HEK293 (cell line): ENCODE data around the gene OR2B6.

Source experiments
- CTCF ChIA-PET: fragments of 350-600 bp; formaldehyde crosslinking; extraction: SDS; loops from one replicate; lab custom pipeline; 2021; ENCODE audit warnings: antibody characterized with exemption; lab: Yijun Ruan, JAX
- POLR2A ChIA-PET: fragments of 300-600 bp; formaldehyde crosslinking; extraction: SDS; loops from one replicate; lab custom pipeline; 2020; ENCODE audit warnings: antibody characterized with exemption, inconsistent platforms; lab: Yijun Ruan, JAX
- H3K27ac ChIP-seq: fragments of 200-500 bp; sonication (Bioruptor generic); 2 replicates; pipeline ENCODE4 v1.5.1; 2014; ENCODE audit warnings: low read depth, low read length, control low read depth, inconsistent platforms; ENCODE audit errors: extremely low read depth
- H3K36me3 ChIP-seq, 2 experiments: fragments of 200-500 bp in 1 of 2; sonication (Bioruptor generic) in 1 of 2; 1 replicate in 1 of 2; 2 replicates in 1 of 2; pipeline ENCODE4 v1.5.1; 2014 to 2017; ENCODE audit warnings: inconsistent platforms in 2 of 2, low read length in 2 of 2; ENCODE audit not compliant: control insufficient read depth in 2 of 2, insufficient read depth in 1 of 2
- H3K4me1 ChIP-seq: fragments of 200-500 bp; sonication (Bioruptor generic); 2 replicates; pipeline ENCODE4 v1.5.1; 2014; ENCODE audit warnings: mild to moderate bottlenecking, low read length, inconsistent platforms; ENCODE audit not compliant: control insufficient read depth, insufficient read depth
- H3K4me3 ChIP-seq: 2 replicates; pipeline ENCODE4 v1.5.1; 2011; ENCODE audit warnings: low read depth, mild to moderate bottlenecking, control low read depth, low read length, moderate library complexity
- H3K9me3 ChIP-seq: fragments of 200-500 bp; sonication (Bioruptor generic); 2 replicates; pipeline ENCODE4 v1.5.1; 2014; ENCODE audit warnings: low read depth, low read length, inconsistent platforms; ENCODE audit not compliant: control insufficient read depth, insufficient read depth
- ZBTB7A ChIP-seq: fragments of 450-650 bp; formaldehyde crosslinking; IDR thresholded peaks from 2 replicates; pipeline ENCODE4 v1.5.1; 2016; ENCODE audit warnings: low read depth, missing biosample characterization, missing genetic modification characterization
- ZNF239 ChIP-seq: fragments of 450-650 bp; formaldehyde crosslinking; IDR thresholded peaks from 2 replicates; pipeline ENCODE4 v1.5.1; 2016; ENCODE audit warnings: missing biosample characterization, missing genetic modification characterization
- ZNF660 ChIP-seq: fragments of 450-650 bp; IDR thresholded peaks from 2 replicates; pipeline ENCODE4 v1.5.1; 2018; ENCODE audit warnings: missing biosample characterization, mild to moderate bottlenecking, missing genetic modification characterization
- ZXDB ChIP-seq: fragments of 450-650 bp; formaldehyde crosslinking; IDR thresholded peaks from 2 replicates; pipeline ENCODE4 v1.5.1; 2016; ENCODE audit warnings: missing biosample characterization, missing genetic modification characterization

OR2B6 gene

DNA sequence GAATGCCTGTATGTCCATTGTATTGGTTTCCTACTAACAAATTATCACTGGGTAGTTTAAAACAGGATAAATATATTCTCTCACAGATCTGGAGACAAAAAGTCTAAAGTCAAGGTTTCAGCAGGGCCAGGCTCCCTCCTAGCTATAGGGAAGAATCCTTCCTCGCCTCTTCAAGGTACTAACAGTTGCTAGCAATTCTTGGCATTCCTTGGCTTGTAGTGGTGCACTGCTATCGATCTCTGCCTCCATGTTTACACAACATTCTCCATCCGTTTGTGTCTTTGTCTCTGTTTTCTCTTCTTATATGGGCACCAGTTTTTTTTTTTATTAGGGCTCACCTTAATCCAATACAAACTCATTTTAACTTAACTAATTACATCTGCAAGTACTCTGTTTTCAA is 48.9 kb downstream of the OR2B6 start:
- Histone ChIP-seq H3K4me1 (no peaks in the 10 kb centered on the region), H3K36me3 (no peaks in the 10 kb centered on the region), H3K4me3 (no peak overlapping the region), H3K27ac (no peak overlapping the region), H3K9me3 (no peaks in the 10 kb centered on the region)
- CTCF ChIA-PET = no interaction called here
- no peak for TF ChIP-seq ZNF239 (tag by site-specific recombination)
- TF ChIP-seq ZNF660 = no peak
- TF ChIP-seq ZBTB7A (tag by site-specific recombination) = no peak
- no peak for TF ChIP-seq ZXDB (tag by site-specific recombination)
- TF ChIP-seq, all 188 proteins: peak for 0
- POLR2A ChIA-PET = no interaction called here
